ENCODE data around the gene ACSS2.

Gene ACSS2, protein sequence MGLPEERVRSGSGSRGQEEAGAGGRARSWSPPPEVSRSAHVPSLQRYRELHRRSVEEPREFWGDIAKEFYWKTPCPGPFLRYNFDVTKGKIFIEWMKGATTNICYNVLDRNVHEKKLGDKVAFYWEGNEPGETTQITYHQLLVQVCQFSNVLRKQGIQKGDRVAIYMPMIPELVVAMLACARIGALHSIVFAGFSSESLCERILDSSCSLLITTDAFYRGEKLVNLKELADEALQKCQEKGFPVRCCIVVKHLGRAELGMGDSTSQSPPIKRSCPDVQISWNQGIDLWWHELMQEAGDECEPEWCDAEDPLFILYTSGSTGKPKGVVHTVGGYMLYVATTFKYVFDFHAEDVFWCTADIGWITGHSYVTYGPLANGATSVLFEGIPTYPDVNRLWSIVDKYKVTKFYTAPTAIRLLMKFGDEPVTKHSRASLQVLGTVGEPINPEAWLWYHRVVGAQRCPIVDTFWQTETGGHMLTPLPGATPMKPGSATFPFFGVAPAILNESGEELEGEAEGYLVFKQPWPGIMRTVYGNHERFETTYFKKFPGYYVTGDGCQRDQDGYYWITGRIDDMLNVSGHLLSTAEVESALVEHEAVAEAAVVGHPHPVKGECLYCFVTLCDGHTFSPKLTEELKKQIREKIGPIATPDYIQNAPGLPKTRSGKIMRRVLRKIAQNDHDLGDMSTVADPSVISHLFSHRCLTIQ

DNA sequence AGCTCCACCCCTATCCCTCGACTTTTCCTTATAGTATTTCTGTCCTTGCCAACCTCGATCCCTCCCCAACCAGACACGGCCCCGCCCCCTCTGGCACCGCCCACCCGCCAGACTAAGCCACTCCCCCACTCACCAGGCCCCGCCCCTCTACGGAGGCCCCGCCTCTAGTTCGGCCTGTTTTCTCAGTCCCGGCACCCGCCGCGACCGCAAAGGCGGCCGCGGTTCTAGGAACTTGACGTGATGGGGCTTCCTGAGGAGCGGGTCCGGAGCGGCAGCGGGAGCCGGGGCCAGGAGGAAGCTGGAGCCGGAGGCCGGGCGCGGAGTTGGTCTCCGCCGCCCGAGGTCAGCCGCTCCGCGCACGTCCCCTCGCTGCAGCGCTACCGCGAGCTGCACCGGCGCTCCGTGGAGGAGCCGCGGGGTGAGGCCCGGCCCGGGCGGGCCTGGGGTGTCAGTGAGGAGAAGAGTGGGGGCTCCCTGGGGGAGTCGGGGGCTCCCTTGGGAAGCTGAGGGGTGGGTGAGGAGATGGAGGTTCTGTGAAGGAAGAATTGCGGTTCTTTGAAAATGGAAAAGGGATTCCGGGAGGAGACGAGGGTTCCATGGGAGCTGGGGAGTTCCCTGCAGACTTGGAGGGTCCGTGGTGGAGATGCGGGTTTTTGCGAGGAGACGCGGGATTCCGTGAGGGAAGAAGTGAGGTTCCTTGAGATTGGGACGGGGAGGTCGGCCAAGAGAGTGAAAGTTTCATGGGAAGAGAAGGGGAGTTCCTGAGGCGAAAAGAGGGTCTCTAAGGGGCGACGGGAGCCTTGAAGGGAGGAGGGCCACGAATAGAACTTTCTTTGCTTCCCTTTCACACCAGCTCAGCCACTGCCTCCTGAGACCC lies at the start of gene ACSS2:
Gene ACSS2, plus strand, starts transcription at position 207 of the 877 bp plus-strand sequence. Its CDS starts 34 bp downstream, at position 241.
- DNase-seq, result peak; percentile 98

DNA sequence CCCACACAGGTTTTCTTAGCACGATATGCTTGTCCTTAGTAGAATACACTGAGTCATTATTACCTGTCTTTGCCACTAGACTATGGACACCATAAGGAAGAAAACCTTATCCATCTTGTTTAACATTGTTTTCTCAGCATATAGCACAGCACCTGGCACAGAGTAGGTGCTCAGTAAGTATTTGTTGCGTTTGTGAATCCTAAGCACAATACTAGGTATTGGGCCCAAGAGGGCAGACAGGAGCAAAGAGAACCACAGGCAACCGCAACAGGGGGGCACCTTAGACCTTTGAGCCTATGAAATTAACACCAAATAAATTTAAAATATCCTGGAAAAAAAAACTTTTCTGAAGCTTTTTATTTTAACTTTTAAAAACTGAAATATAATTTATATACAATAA lies 47.2 kb upstream of the ACSS2 start:
- no peak for DNase-seq

DNA sequence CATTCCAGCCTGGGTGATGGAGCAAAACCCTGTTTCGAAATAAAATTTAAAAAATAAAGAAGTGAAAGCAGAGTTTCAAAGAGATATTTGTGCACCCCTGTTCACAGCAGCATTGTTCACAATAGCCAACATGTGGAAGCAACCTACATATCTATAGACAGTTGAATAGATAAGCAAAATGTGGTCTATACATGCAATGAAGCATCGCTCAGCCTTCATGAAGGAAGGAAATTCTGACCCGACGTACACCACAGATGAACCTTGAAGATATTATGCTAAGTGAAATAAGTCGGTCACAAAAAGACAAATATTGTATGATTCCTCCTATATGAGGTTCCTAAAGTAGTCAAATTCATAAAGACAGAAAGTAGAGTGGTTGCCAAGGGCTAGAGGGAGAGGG lies 44.5 kb upstream of the ACSS2 start:
- DNase-seq, result no peak

DNA sequence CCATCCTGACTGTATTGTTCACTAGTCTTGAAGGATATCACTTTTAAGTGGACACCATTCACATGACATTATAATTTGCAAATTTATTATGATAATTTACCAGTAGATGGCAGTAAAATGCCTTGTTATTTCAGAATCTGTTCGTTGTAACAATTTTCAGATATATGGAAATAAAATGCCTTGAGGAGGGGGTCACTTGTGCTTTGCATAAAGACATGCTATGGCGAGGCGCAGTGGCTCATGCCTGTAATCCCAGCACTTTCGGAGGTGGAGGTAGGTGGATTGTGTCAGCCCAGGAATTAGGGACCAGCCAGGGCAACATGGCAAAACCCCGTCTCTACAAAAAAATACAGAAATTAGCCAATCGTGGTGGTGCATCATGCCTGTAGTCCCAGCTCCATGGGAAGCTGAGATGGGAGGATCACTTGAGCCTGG lies 41.9 kb upstream of the ACSS2 start:
- DNase-seq, result no peak

DNA sequence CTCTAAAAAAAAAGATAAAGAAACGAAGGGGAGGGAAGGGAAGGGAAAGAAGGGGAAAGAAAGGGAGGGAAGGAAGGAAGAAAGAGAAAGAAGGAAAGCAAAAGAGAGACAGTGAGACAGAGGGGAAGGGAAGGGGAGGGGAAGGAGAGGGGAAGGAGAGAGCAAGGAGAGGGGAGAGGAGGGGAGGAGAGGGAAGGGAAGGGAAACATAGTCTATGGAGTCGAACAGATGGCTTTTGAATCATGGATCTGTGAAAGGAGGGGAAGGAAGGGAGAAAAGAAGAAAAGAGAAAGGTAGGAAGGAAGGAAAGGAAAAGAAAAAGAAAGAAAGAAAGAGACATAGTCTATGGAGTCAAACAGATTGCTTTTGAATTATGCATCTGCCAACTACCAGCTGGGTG lies 34.3 kb upstream of the ACSS2 start:
- no peak for DNase-seq

DNA sequence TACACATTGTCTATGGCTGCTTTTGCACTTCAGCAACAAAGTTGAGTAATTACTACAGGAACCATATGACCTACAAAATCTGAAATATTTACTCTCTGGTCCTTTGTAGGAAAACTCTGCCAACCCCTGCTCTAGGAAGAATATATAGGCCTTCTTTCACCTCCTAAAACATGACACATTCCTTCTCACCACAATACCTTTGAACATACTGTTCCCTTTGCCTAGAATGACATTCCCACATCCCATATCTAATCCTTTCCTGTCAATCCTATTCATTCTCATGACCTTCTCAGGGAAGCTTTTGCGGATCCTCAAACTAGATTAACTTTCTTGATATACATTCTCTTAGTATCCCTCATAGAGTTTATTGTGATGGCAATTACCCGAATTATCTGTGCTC lies 33.0 kb upstream of the ACSS2 start:
- no peak for DNase-seq

DNA sequence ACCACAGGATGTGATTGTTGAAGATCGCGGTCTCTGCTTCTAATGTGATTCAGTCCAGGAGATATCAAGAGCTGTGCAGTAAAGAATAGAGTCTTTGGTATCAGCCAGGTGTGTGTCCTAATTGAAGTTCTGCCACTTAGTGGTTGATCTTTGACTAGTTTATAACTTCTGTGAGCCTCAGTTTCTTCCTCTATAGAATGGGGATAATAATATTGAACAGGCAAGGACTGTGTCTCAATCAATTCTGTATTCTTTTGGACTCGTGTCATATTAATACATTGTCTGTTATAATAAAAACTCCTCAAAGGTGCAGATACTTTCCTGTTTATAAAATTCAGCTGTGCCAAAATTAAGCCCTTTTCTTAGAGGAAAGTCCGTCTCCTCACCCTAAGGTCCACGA lies 27.8 kb upstream of the ACSS2 start:
- no peak for DNase-seq

DNA sequence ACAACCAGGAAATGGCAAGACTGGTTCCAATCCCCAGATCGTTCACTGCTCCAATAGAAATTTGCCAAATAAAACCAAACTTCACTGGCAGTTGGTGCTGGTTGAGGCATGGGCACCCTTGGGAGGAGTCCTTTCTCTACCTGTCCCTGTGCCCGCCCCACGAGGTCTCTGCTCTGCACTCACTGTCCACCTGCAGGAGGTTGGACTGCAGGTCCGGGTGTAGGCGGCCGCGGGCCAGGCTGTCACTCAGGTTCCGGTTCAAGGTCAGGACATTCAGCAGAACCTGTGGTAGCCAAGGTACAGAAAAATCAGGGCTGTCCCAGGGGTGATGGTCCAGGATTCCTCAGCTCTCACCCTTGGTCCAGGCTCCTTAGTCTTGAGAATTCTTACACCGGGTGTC lies 26.6 kb upstream of the ACSS2 start:
- DNase-seq, result no peak

DNA sequence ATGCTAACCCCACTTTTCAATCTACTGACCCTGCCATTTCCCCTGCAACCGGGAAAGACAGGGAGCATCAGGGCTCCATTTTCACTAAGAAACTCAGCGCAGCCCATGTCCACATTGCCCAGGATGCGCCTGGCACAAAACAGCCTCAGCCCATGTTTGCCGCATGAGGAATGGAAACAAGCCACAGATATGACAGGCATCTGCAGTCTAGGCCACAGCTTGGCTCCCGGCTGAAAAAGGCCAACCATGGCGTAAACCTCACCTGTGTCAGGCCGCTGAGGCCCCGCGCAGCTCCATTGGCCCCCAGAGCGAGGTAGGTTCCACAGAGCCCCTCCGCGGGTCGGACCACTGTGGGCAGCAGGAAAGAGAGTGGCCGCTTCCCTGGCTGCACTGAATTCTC lies 25.4 kb upstream of the ACSS2 start:
- no peak for DNase-seq

DNA sequence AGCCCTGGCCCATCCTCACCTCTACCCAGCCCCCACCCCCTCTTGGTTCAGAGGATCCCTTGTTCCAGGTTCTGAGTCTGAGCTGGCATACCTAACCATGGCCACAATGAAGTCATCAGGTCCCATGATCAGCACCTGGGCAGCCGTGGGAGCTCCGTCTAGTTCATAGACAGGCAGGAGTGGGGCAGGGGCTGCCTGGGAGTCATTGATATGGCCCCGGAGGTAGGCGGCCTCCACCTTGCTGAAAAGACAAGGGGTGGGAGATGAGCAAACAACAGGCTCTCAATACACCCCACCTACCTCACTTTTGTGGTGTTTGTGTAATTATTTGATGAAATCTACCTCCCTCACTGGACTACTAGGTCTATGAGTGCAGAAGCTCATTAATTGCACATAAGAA lies 24.1 kb upstream of the ACSS2 start:
- DNase-seq, result no peak

DNA sequence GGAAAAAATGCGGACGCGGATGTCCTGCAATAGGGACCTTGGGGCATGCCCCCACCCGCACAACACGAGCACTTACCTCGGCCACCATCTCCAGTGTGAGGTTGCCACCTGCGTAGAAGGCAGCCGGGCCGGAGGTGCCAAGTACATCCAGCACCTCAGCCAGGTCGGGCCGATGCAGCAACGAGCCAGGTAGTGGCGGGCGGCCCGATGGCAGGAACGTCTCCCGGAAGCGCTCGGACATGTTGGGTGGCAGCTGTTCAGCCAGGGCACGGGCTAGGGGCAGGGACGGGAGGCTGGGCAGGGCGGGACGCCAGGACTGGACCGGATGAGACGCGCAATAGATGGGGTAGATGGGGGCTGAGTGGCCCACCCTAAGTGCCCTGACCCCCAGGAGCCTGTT lies 17.0 kb upstream of the ACSS2 start:
- no peak for DNase-seq

DNA sequence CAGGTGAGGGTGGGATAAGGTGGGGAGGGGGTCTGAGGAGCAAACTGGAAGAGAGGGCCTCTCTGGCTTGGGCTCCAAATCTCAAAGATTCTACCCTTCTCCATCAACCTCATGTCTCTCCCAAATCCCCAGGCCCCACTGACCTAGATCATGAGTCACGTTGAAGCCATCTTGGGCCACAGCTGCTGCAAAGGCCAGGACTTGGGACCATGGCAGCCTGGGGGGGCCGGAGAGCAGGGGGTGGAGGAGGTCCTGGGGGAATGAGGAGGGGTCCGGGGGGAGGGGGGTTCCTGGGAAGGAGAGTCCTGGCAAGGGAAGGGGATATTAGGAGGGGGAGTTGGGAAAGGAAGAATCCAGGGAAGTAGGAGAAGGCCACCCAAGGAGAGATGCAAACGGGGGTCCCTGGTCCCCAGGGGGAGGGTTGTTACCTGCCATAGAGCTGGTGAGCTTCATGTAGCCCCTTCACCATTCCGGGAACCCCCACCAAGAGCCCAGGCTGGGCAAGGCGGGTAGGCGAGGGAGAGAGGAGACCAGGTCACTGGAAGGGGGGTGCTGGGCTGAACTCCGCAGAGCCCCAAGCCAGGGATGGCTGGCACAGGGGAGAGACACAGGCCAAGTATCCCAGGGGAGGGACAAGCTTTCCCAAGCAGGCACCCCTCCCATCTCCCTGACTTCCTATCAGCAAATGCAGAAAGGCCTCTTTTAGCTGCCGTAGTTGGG lies 16.4 kb upstream of the ACSS2 start:
- DNase-seq, result no peak

DNA sequence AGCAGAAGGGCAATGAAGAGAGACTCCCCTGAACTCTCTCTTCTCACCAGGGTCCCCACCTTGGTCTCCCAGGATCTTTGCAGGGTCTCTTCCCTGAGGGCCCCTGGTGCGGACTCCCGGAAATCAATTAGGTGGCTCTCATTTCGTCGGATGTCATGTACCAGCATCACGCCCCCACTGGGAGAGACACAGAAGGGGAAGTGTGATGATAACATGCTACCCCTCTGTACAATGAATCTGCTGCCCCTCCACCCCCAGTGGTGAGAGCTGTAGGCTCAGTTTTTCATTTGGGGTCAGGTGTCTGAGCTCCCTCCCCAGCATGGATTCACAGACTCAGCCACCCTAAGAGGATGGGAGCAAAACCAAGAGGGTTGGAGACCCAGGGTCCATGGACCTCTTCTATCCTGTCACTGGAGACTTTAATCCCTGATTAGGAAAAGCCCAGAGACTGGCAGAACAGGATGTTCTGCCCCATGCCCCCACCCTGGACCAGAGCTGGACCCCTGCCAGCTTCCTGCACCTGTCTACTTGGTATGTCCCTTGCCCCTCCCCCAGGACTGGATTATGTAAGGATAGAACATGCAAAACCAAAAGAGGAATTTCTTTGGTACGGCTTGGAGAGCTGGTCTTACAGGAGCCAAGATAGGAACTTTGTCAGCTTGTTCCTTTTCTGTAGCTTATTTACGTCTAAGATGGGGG lies 14.9 kb upstream of the ACSS2 start:
- no peak for DNase-seq

DNA sequence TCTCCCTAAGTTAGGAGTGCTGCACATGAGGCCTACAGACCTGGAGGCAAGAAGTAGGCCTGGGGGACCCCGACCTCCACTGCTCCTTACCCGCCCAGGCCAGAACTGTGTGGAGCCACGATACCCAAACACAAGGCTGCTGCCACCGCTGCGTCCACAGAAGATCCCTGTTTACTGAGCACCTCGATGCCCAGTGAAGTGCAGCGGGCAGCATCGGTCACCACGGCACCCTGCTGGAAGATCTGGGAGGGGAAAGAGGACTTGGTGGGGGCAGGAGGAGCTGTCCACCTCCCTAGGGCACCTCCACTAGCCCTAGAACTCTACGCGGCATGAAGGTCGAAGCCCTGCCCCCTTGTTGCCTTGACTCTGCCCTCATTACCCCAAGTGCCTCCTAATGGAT lies 13.7 kb upstream of the ACSS2 start:
- DNase-seq, result no peak

DNA sequence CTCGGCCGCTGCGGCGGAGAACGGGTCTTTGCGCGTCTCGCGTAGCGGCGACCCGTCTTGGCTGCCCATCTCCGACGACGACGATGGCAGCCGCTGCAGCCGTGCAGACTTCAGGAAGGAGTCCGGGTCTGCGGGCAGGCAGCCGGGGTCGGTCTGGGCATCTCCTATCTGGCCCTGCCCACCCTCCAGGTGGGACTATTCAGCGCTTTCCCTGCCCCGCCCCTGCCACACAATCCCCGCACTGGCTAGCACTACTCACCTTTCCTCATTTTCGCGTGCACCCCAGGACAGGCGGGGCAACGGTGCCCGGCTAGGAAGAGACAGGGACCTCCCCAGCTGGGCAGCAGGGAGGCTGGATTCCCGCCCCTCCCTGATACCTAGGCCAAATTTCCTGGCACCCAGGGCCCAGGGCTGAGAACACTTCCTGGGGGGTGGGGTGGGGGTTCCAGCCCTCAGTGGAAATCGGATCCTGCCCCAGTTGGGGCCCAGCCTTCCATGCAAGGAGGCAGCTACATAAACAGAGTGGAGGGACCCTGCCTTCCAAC lies 12.9 kb upstream of the ACSS2 start:
- no peak for DNase-seq

DNA sequence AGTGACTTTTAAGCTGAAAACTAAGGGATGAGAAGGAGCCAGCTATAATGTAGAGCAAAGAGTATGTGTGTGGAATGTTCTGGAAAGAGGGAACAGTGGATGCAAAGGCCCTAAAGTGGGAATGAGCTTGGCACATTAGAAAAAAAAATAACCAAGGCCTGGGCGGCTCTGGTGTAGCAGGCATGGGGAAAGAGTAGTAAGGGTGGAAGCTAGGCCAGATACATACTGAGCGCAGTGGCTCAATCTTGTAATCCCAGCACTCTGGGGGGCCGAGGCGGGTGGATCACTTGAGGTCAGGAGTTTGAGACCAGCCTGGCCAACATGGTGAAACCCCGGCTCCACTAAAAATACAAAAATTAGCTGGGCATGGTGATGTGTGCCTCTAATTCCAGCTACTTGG lies 12.2 kb upstream of the ACSS2 start:
- DNase-seq, result no peak

DNA sequence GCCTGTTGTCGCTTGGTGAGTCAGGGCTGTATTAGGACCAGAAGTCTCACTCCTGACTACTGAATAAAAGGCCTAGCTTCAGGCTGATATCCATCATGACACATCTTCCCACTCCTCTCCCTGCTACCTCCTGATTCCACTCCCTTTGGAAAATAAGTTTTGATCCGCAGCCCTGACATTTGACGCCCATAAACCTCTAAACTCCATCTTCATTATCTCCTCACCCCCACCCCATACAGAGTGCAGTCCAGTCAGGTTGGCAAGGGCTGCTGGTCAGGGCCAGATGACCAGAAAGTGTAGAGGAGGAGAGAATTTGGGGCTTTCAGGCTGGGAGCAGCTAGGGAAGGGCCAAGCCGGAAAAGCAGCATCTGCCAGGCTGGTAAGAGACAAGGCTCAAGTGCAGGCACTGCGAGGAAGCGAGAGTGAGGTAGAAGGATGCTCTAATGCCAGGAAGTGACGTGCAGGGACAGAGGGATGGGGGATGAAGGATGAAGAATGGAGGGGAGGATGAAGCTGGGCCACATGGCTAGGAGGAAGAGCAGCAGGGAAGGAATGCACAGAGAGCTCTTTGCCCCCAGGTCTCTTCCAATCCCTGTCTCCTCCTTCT lies 5.0 kb upstream of the ACSS2 start:
- no peak for DNase-seq

DNA sequence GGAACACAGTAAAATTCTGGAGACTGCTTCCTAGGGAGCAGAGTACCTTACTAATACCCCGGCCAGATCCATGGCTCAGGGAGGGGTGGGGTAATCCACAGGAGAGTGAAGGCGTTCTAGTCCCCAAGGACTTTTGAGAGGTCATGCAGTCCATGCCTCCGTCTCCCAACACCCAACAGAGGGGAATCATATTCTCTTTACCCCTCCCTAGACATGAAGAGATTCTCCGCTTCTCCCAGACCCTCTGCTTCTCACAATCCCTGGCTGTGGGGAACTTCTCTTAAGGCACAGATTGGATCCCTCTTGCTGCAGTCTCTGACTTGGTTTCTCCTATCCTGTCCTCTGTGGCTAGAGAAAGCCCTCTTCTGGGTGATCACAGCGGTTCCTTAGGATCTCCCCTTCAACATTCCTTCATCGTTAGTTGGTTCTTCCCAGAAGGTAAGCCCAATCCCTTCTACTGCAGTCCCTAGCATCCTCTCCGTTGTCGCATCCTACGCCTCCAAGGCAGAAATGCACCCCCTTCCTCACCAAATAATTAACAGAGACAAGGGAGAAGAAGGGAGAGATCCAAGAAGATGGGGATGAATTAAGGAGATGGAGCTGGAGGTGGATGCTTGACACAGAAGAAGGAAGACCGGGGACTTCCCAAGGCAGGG lies 4.3 kb upstream of the ACSS2 start:
- no peak for DNase-seq

DNA sequence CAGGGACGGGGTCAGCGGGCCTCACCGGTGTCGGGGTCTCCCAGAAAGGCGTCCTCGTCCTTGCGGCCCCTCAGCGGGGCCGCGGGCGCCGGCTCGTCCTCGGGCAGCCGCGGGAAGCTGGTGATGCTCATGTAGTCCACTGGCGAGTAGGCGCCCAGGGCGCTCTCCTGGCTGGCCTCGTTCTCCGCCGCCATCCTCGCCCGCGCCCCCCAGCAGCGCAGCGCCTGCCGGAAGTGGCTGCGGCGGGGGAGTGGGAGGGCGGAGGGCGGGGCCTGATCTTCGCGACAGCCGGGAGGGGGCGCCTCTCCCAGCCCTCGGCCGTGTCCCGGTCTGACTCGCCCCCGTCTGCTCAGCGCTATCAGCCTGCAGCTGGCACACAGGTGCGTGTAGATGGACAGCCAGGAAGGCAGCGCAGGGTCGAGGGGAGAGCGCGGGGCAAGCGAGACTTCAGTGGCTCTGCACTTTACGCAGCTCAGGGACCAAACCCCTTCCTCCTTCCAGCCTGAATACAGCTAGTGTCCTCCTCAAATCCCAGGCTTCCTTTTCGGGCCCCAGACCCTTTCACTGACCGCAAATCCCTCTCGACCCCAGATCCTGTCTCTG lies 3.7 kb upstream of the ACSS2 start, which contains the start of gene GGT7:
Gene GGT7, minus strand, starts transcription at position 235 of the 603 bp plus-strand sequence. Its CDS starts 41 bp downstream, at position 194.
- peak; percentile 89 for DNase-seq

DNA sequence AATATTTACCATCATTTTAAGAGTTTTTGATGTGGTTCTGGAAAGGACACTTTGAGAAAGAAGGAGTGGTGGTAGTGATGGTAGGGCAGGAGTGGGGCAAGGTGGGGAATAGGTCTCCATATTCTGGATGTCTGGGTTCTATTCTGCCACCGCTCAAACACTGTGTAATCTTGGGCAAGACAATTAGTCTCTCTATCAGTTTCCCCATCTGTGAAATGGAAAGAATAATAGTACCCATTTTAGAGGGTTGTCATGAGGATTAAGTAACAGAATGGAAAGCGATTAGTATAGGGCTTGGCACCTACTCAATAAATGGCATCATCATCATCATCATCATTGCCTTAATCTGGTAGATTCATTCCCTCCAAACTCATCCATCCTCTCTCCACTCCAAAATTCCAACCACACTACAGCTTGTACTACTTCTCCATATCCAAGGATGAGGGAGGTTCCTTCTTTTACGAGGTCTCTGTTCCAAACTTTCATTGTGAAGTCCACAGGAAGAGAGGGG lies 2.8 kb upstream of the ACSS2 start:
- no peak for DNase-seq
